HepG2 (cell line): ENCODE data around the gene LAMB2.

Experiments
- CBFB ChIP-seq: sonication (generic); formaldehyde crosslinking; IDR thresholded peaks from 2 replicates; pipeline ENCODE4 v1.4.0; 2020; ENCODE audit warnings: missing genetic modification reagents
- HNRNPK ChIP-seq: fragments of 200-400 bp; formaldehyde crosslinking; IDR thresholded peaks from 2 replicates; pipeline ENCODE4 v1.6.1; 2018; ENCODE audit warnings: low read length, low read depth, moderate library complexity, mild to moderate bottlenecking; ENCODE audit not compliant: poor library complexity, severe bottlenecking
- KAT2B ChIP-seq: fragments of 150-350 bp; IDR thresholded peaks from 2 replicates; pipeline ENCODE4 v1.6.1; 2014; ENCODE audit warnings: low read depth, low read length, borderline replicate concordance
- MXI1 ChIP-seq: IDR thresholded peaks from 3 replicates; pipeline ENCODE4 v1.6.1; 2012; ENCODE audit warnings: low read depth, low read length, inconsistent platforms, borderline replicate concordance
- POLR2AphosphoS5 ChIP-seq: IDR thresholded peaks from 2 replicates; pipeline ENCODE4 v1.6.1; 2012; ENCODE audit warnings: low read depth, low read length
- TF ChIP-seq, protein P1 (sequence below): sonication (generic); formaldehyde crosslinking; IDR thresholded peaks from 2 replicates; pipeline ENCODE4 v1.5.1; 2020; ENCODE audit warnings: mild to moderate bottlenecking, missing genetic modification reagents, moderate library complexity
- TF ChIP-seq, protein P2 (sequence below): sonication (generic); formaldehyde crosslinking; IDR thresholded peaks from 2 replicates; pipeline ENCODE4 v1.5.0; 2020; ENCODE audit warnings: mild to moderate bottlenecking, missing genetic modification reagents
- TF ChIP-seq, protein P3 (sequence below): fragments of 450-650 bp; IDR thresholded peaks from 2 replicates; pipeline ENCODE4 v1.6.1; 2016

DNA sequence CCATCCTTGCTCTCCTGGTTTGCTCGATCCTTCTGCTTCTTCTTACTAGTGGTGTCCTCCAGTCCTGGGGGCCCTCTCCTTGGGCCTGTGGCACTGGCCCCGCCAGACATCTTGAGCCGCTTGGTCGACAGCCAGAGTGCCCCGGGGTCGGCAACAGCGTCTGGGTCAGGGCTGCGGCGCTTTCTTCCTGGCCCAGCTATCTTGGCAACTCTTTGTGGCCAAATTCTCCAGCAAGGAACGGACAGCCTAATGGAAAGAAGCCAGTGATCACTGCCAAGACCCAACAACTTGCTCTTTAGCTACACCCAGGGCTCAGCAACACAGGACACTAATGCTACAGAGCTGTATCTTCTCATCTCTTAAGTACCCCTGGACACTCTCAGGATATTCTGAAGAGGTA, 13.8 kb downstream of the LAMB2 start:
- TF ChIP-seq CBFB (CRISPR knock-in tag), result no peak
- TF ChIP-seq, protein P1, sequence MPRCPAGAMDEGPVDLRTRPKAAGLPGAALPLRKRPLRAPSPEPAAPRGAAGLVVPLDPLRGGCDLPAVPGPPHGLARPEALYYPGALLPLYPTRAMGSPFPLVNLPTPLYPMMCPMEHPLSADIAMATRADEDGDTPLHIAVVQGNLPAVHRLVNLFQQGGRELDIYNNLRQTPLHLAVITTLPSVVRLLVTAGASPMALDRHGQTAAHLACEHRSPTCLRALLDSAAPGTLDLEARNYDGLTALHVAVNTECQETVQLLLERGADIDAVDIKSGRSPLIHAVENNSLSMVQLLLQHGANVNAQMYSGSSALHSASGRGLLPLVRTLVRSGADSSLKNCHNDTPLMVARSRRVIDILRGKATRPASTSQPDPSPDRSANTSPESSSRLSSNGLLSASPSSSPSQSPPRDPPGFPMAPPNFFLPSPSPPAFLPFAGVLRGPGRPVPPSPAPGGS, result no peak
- TF ChIP-seq KAT2B, result no peak
- TF ChIP-seq MXI1, result no peak
- no peak for TF ChIP-seq HNRNPK
- TF ChIP-seq POLR2AphosphoS5, result no peak
- TF ChIP-seq, protein P2, sequence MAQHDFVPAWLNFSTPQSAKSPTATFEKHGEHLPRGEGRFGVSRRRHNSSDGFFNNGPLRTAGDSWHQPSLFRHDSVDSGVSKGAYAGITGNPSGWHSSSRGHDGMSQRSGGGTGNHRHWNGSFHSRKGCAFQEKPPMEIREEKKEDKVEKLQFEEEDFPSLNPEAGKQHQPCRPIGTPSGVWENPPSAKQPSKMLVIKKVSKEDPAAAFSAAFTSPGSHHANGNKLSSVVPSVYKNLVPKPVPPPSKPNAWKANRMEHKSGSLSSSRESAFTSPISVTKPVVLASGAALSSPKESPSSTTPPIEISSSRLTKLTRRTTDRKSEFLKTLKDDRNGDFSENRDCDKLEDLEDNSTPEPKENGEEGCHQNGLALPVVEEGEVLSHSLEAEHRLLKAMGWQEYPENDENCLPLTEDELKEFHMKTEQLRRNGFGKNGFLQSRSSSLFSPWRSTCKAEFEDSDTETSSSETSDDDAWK (CRISPR knock-in tag), result no peak
- TF ChIP-seq, protein P3, sequence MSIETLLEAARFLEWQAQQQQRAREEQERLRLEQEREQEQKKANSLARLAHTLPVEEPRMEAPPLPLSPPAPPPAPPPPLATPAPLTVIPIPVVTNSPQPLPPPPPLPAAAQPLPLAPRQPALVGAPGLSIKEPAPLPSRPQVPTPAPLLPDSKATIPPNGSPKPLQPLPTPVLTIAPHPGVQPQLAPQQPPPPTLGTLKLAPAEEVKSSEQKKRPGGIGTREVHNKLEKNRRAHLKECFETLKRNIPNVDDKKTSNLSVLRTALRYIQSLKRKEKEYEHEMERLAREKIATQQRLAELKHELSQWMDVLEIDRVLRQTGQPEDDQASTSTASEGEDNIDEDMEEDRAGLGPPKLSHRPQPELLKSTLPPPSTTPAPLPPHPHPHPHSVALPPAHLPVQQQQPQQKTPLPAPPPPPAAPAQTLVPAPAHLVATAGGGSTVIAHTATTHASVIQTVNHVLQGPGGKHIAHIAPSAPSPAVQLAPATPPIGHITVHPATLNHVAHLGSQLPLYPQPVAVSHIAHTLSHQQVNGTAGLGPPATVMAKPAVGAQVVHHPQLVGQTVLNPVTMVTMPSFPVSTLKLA, result no peak
